Osteoblast (primary cell): Measurements from ENCODE around the gene RAMACL. TPM values are rescaled to one million over a fixed set of nuclear protein-coding genes. Genes with fewer than 3 reads are reported as not detected.

Experiments
- DNase-seq: peaks from one replicate; pipeline ENCODE4 v3.0.0; 2011; ENCODE audit warnings: low spot score, mixed read lengths; ENCODE audit not compliant: insufficient read length; ENCODE audit errors: missing footprints
- H2AFZ ChIP-seq: 2 replicates; pipeline ENCODE4 v1.6.0; 2011; ENCODE audit warnings: mild to moderate bottlenecking, low read length
- H3K27ac ChIP-seq: 2 replicates; pipeline ENCODE4 v1.5.1; 2011; ENCODE audit warnings: mild to moderate bottlenecking, low read depth, low read length, moderate library complexity
- H3K27me3 ChIP-seq: 2 replicates; pipeline ENCODE4 v1.6.0; 2012; ENCODE audit warnings: mild to moderate bottlenecking, control low read depth, inconsistent platforms, low read length, moderate library complexity; ENCODE audit not compliant: insufficient read depth
- H3K36me3 ChIP-seq: 2 replicates; pipeline ENCODE4 v1.5.1; 2011; ENCODE audit warnings: mild to moderate bottlenecking, low read length, control low read depth, moderate library complexity; ENCODE audit not compliant: insufficient read depth
- H3K4me1 ChIP-seq: 2 replicates; pipeline ENCODE4 v1.5.1; 2011; ENCODE audit warnings: mild to moderate bottlenecking, low read length, control low read depth, moderate library complexity; ENCODE audit not compliant: insufficient read depth
- H3K4me2 ChIP-seq: 2 replicates; pipeline ENCODE4 v1.6.0; 2011; ENCODE audit warnings: mild to moderate bottlenecking, low read length; ENCODE audit not compliant: insufficient read depth
- H3K4me3 ChIP-seq: fragments of 200-600 bp; sonication (generic); 3 replicates; pipeline ENCODE4 v1.5.1; 2012; ENCODE audit warnings: mild to moderate bottlenecking, low read length, inconsistent platforms; ENCODE audit not compliant: insufficient read depth
- H3K79me2 ChIP-seq: 2 replicates; pipeline ENCODE4 v1.6.0; 2012; ENCODE audit warnings: mild to moderate bottlenecking, low read length, control low read depth, inconsistent platforms; ENCODE audit not compliant: insufficient read depth
- H3K9me3 ChIP-seq: 2 replicates; pipeline ENCODE4 v1.5.1; 2011; ENCODE audit warnings: low read depth, low read length, control low read depth
- H4K20me1 ChIP-seq: 2 replicates; pipeline ENCODE4 v1.6.0; 2012; ENCODE audit warnings: mild to moderate bottlenecking, low read length, control low read depth; ENCODE audit not compliant: insufficient read depth
- total RNA-seq: library from RNA; depleted of rRNA; stranded (reverse); fragments of >200 nt; gene quantifications from 2 replicates; pipeline ENCODE4 v1.2.3, GENCODE V29; 2012
- TF ChIP-seq, protein P1 (sequence below): IDR thresholded peaks from 2 replicates; pipeline ENCODE4 v1.5.1; 2011; ENCODE audit warnings: mild to moderate bottlenecking, low read depth, low read length, moderate library complexity; ENCODE audit errors: extremely low read depth

RAMACL gene
- total RNA-seq, 1 donor = 3.3 TPM

DNA sequence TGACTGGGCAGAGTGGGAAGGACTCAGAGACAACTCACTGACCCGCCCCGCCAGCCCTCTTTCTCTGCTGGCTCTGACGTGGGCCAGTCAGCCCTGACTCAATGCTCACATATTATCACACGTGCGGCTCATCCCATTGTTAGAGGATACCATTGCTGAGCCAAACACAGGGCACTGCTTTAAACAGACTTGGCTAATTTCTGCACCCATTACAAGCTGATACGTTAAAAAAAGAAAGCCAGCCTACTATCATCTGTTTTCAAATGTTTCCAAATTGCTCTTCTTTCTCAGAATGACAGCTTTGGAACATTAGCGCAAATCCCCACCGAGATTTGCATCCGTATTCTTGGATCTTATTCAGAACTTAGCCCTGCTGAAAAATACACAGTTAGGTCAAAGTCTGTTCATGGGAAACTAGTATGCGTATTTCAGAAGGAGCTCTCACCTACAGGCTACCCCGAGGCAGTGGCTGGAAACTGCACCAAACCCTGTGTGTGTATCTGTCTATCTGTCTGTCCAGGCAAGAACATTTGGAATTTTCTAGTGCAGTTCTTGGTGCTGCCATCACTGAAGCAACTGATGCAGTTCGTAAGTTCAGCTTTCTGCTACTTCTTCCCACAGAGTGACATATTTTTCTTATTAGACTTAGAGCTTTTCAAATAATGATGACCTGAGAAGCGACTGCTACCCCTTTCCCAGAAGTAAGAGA lies 32.8 kb downstream of the RAMACL start:
- H3K4me1 ChIP-seq = peaks cover 52% of the 10 kb centered on the region
- H3K27ac ChIP-seq = peak overlapping the region; percentile 81

DNA sequence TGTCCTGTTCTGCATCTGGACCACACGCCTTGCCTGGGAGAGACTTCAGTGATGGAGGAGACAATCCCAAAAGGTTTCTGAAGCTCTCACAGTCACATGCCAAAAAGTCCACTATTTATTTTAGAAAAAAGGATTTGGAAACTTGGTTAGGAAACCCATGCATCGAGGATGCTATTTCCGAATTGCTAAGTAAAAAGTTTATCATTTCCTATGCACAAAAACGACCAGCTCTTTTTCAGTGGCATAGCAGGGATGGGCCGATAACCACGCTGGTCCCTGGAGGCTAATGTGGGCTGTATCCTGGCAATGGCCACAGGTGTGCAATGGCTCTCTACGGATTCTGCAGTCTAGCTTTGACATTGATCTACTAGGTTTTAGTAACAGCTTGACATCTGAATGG lies 33.9 kb downstream of the RAMACL start:
- H3K9me3 ChIP-seq = no peaks in the 10 kb centered on the region
- peak overlapping the region; percentile 81 for H3K27ac ChIP-seq
- DNase-seq = no peak
- TF ChIP-seq, protein P1, sequence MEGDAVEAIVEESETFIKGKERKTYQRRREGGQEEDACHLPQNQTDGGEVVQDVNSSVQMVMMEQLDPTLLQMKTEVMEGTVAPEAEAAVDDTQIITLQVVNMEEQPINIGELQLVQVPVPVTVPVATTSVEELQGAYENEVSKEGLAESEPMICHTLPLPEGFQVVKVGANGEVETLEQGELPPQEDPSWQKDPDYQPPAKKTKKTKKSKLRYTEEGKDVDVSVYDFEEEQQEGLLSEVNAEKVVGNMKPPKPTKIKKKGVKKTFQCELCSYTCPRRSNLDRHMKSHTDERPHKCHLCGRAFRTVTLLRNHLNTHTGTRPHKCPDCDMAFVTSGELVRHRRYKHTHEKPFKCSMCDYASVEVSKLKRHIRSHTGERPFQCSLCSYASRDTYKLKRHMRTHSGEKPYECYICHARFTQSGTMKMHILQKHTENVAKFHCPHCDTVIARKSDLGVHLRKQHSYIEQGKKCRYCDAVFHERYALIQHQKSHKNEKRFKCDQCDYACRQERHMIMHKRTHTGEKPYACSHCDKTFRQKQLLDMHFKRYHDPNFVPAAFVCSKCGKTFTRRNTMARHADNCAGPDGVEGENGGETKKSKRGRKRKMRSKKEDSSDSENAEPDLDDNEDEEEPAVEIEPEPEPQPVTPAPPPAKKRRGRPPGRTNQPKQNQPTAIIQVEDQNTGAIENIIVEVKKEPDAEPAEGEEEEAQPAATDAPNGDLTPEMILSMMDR = no peak
- no peak overlapping the region for H2AFZ ChIP-seq
- no peak overlapping the region for H3K4me2 ChIP-seq
- H3K27me3 ChIP-seq = no peaks in the 10 kb centered on the region
- H3K4me1 ChIP-seq = peaks cover 41% of the 10 kb centered on the region
- H4K20me1 ChIP-seq = no peaks in the 10 kb centered on the region
- no peak overlapping the region for H3K4me3 ChIP-seq
- H3K79me2 ChIP-seq = peaks cover 56% of the 10 kb centered on the region
- peaks cover 3% of the 10 kb centered on the region for H3K36me3 ChIP-seq

More for the DNA sequence above, 32.8 kb downstream of the RAMACL start:
- peaks cover 3% of the 10 kb centered on the region for H3K36me3 ChIP-seq
- H2AFZ ChIP-seq = peak overlapping the region; percentile 24
- no peaks in the 10 kb centered on the region for H4K20me1 ChIP-seq
- TF ChIP-seq, protein P1 = no peak
- DNase-seq = peak; percentile 94
- H3K4me2 ChIP-seq = peak overlapping the region; percentile 68
- H3K9me3 ChIP-seq = no peaks in the 10 kb centered on the region
- H3K4me3 ChIP-seq = peak overlapping the region; percentile 21
- no peaks in the 10 kb centered on the region for H3K27me3 ChIP-seq
- H3K79me2 ChIP-seq = peaks cover 59% of the 10 kb centered on the region

DNA sequence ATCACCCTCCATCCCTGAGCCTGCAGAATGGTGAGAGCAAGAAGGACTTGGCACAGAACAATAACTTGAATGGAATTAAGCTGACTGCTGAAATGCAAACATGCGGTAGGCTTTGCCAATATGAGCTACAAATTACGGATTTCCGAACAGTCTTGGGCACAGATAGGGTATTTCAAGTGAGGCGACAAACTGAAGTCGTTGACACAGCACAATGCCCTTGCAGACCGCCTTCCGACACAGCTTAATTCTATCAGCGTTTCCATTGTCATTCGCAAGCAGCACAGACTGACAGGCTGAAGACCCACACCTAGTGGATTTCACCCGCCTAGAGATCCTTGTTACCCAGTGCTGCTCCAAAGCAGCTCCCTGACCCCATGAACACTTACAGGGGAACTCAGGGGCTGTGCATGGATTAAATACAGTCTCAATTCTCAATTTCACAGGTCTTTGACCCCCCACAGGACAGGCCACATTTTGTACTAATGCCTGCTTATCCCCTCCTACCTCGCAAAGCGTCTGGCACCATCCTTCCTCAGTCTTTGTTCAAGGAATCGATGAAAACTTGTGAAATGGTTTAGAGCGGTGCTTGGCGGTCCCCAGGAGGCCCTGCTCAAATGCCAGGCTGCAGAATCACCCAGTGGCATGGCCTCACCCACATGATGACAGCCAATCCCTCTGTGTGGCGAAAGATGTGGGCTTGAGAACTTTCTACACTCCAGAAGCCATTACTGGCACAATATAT lies 34.6 kb downstream of the RAMACL start:
- TF ChIP-seq, protein P1 = no peak
- no peak for DNase-seq
- H3K79me2 ChIP-seq = peaks cover 56% of the 10 kb centered on the region
- H3K27me3 ChIP-seq = no peaks in the 10 kb centered on the region
- H3K9me3 ChIP-seq = no peaks in the 10 kb centered on the region
- no peak overlapping the region for H3K4me2 ChIP-seq
- no peak overlapping the region for H3K4me3 ChIP-seq
- H4K20me1 ChIP-seq = no peaks in the 10 kb centered on the region
- no peak overlapping the region for H2AFZ ChIP-seq
- H3K27ac ChIP-seq = no peak overlapping the region
- peaks cover 3% of the 10 kb centered on the region for H3K36me3 ChIP-seq
- peaks cover 34% of the 10 kb centered on the region for H3K4me1 ChIP-seq

GRCh38 chr6:166546653-166547052 lies 39.8 kb downstream of the RAMACL start:
- no peak for DNase-seq
- Histone ChIP-seq H3K27ac (no peak overlapping the region), H3K36me3 (peaks cover 3% of the 10 kb centered on the region), H4K20me1 (no peaks in the 10 kb centered on the region), H3K4me1 (peaks cover 13% of the 10 kb centered on the region), H3K9me3 (no peaks in the 10 kb centered on the region), H3K79me2 (peaks cover 29% of the 10 kb centered on the region), H3K4me3 (no peak overlapping the region), H3K27me3 (no peaks in the 10 kb centered on the region), H3K4me2 (no peak overlapping the region), H2AFZ (no peak overlapping the region)
- TF ChIP-seq, protein P1 = no peak
